G401 (cell line): ENCODE measurements around the gene KRTAP10-10. TPM values are rescaled to one million over a fixed set of nuclear protein-coding genes. Genes with fewer than 3 reads are reported as not detected.
"Not testable (repeated sequence)": the region's sequence is repeated elsewhere in the genome, so short reads cannot be mapped to it uniquely, and the experiment has no call there.

ENCODE experiments used
- DNase-seq: peaks from one replicate; pipeline ENCODE4 v3.0.0-alpha.2; 2015; ENCODE audit warnings: low spot score
- in situ Hi-C: cut with HindIII; loops from 2 replicates; pipeline ENCODE4 v1.10.0; 2016; ENCODE audit warnings: low sequenced_read_pairs, mixed read lengths
- total RNA-seq: library from RNA; depleted of rRNA; stranded (reverse); fragments of >200 nt; shearing (Covaris generic); gene quantifications from 2 replicates; pipeline ENCODE4 v1.2.3, GENCODE V29; 2014

Gene KRTAP10-10
- total RNA-seq, 1 experiment from 2014 or later = not detected

DNA sequence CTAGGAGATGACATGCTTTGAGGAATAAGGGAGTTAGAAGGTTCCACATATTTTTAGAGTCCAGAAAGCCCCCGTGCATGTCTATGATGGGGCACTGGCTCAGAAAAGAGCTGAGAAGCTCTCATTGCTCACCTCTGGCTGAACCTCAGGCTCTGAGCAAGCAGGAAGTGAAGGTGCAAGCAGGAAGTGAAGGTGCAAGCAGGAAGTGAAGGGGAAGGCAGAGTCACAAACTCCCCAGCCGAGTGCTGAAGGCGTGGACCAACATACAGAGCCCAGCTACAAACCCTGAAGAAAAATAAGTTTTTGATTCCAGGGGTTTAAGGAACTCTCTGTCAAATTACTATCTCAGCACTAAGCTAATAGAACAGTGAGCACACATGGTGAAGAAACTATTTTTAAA, 18.2 kb upstream of the KRTAP10-10 start:
- no peak for DNase-seq
- in situ Hi-C loops = no loop called here

DNA sequence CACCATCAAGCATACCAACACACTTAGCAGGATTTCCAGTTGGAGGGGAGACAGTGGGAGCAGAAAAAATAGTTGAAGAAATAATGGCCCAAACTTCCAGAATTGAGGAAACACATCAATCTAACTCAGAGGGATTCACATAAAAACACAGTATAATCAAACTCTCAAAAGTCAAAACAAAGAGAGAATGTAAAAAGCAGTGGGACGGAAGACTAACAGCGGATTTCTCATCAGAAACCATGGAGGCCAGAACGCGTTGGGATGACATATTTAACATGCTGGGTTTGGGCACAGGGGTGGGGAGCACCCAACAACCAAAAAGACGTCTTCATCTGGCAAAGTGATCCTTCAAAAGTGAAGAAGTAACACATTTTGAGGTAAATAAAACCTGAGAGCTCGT, 17.3 kb upstream of the KRTAP10-10 start:
- DNase-seq = no peak
- in situ Hi-C loops = no loop called here

DNA sequence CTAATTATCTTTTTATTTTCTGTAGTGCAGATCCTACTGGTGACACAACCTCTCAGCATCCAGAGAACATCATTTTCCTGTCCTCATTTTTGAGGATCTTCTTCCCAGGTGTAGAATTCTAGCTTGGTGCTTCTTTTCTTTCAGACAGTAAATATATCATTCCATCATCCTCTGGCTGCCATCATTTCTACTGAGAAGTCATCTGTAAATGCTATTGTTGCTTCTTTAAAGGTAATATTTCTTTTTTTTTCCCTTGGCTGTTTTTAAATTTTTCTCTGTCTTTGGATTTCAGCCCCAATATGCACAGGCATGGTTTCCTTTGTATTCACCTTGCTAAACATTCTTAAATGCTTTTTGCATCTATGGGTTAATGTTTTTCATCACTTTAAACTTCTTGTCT, 13.6 kb upstream of the KRTAP10-10 start:
- DNase-seq = no peak
- in situ Hi-C loops = no loop called here

DNA sequence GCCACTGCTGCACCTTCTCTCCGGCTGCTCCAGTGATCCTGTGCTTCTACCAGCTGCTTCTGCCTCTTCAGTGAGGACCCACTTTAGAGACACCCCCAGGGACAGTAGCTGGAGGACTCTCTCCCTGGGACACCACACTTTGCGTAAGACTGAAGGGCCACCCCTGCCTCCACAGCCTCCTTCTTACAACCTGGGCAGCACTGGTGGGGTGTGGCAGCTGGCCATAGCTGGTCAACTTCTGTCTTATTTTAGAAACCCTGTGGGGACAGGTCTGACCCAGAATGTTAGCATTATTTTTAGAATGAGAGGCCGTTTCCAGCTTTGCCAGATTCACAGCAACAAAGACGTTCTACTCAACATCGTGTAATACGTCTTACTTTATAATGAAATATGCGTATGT, 11.4 kb upstream of the KRTAP10-10 start:
- in situ Hi-C loops = no loop called here
- no peak for DNase-seq

DNA sequence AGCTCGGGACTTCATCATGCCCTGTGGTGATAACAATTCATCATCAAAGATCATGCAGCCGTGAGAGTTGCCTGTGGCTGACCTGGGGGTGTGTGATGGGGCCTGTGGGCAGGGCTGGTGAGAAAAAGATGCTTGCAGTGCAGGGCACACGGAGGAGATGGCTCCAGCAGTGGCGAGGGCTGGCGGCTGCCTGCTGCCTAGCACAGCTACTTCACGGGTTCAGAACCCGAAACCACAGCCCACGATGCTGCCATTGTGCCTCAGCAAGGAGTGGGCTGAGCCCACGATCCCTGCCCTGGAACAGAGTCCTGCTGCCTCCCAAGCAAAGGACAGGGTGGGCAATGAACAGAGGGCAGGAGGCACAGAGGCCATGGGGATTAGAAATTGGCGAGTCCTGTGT, 10.9 kb upstream of the KRTAP10-10 start:
- no peak for DNase-seq
- in situ Hi-C loops = no loop called here

DNA sequence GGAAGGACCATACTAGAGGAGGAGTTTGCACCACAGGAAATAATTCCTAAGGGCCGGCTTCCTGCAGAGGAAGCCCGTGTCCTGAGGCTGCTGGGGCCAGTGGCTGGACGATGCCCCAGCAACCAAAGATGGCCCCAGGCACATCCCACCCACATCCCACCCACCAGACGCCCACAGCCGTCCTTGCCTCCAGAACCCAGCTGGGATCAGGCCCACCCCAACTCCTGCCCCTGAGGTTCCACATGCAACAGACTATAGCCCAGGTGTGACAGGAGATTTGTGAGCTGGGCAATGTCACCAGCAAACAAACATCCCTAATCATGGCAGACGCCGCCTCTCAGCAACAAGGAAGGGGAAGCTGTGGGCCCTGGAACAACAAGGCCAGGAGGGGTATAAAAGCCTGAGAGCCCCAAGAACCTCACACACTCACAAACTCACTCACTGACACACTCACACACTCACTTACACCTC, 10.4 kb upstream of the KRTAP10-10 start, which contains the start of gene KRTAP10-9:
Gene KRTAP10-9 (plus strand): TSS at position 421 of the 471 bp plus-strand sequence. CDS start 79 bp downstream, outside the sequence.
- no peak for DNase-seq

DNA sequence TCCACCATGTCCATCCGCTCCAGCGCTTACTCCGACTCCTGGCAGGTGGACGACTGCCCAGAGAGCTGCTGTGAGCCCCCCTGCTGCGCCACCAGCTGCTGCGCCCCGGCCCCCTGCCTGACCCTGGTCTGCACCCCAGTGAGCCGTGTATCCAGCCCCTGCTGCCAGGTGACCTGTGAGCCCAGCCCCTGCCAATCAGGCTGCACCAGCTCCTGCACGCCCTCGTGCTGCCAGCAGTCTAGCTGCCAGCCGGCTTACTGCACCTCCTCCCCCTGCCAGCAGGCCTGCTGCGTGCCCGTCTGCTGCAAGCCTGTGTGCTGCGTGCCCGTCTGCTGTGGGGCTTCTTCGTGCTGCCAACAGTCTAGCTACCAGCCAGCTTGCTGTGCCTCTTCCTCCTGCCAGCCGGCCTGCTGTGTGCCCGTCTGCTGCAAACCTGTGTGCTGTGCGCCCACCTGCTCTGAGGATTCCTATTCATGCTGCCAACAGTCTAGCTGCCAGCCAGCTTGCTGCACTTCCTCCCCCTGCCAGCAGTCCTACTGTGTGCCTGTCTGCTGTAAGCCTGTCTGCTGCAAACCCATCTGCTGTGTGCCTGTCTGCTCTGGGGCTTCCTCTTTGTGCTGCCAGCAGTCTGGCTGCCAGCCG, 9.9 kb upstream of the KRTAP10-10 start:
- peak; percentile 20 for DNase-seq
- in situ Hi-C loops = not testable (repeated sequence)

More for the DNA sequence above, 10.4 kb upstream of the KRTAP10-10 start, which contains the start of gene KRTAP10-9:
- in situ Hi-C loops = no loop called here

DNA sequence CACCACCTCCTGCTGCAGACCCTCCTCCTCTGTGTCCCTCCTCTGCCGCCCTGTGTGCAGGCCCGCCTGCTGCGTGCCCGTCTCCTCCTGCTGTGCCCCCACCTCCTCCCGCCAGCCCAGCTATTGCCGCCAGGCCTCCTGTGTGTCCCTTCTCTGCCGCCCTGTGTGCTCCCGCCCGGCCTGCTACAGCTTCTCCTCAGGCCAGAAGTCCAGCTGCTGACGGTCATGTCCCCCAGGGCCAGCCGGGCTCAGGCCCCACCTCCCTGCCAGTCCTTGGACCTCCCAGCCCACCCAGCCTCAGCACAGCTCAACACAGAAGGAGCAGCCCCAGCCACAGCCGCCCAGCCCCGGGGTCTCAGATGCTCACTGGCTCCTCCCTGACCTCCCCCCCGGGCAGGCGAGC, 9.3 kb upstream of the KRTAP10-10 start:
- in situ Hi-C loops, DNase-seq: not testable (repeated sequence)

DNA sequence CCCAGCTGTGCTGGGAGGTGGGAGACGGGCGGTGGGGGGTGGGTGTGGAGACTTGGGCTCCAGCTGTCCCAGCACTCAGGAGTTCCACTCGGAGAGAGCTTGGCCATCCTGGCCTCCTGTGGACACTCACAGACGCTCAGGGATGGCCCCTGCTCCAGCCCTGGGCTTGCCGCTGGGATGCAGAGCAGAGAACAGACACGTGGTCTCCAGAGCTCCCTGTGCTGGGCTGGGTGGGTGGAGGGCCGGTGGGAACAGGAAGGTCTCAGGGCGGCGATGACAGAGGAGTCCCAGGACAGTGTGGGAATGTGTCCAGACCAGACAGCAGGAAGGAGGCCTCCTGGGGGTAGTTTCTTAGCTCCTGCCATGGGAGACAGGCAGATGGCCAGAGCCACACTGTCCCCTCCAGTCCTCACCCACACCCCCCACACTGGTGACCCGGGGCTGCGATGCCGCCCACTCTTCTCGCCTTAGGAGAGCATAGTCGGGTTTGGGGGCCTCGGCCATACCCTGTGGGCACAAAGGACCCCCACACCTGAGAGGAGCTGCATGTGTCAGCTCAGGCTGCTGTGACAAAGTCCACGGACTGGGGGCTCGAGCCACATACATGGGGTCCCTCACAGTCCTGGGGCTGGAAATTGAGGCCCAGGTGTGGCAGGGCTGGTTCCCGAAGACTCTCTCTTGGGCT, 8.3 kb upstream of the KRTAP10-10 start:
- in situ Hi-C loops = no loop called here
- DNase-seq = no peak

DNA sequence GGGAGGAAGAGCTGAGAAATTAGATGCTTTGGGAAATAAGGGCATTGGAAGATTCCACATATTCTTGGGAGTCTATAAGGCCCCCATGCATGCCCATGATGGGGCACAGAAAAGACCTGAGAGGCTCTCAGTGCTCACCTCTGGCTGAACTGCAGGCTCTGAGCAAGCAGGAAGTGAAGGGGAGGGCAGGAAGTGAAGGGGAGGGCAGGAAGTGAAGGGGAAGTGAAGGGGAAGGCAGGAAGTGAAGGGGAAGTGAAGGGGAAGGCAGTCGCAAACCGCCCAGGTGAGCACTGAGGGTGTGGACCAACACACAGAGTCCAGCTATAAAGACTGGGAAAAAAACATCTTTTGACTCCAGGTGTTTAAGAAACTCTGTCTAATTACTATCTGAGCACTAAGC, 6.7 kb upstream of the KRTAP10-10 start:
- in situ Hi-C loops = no loop called here
- no peak for DNase-seq

DNA sequence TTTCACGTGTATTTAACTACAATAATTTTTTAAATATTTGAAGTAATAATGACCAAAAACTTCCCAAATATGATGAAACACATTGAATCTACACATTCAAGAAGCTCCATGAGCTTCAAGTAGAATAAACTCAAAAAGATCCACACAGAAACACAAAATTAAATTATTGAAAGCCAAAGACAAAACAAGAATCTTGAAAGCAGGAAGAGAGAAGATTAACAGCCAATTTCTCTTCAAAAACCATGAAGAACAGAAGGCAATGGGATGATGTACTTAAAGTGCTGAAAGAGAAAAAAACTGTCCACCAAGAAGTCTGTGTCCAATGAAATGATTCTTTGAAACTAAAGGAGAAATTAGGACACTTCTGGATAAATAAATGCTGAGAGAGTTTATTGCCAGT, 5.1 kb upstream of the KRTAP10-10 start:
- DNase-seq = no peak
- in situ Hi-C loops = no loop called here

DNA sequence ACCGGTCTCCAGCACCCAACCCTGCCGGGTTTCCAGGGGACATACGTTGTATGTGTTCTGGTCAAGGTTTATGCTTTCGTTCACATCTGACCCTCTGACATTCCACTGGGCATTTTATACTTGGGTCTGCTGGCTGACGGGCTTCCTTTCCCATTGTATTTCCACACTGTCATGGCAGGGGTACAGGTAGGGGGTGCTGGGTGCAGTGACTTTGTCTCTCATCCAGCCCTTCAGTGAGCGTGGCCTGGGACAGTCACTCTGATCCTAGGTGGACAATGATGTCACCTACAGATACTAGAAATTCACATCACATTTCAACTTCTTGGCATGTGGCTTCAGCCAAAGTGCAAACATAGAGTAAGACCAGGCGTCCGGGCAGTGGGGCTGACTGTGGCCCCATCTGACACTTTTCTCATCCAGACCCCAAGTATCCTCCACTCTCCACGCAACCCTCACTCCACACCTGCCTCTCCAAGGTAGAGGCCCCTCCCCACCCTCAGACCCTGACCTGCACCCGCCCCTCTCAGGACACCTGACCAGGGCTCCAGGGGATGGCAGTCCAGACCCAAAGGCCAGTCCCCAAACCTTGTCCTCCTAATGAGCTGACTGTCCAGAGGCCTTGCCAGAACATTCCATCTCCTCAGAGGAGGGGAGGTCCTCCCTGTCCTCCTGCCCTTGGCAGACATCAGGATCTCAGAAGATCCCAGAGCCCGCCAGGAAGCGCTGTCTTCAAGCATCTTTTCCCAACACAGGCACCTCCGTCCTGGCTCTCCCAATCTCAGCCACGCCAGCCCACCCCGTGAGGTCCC, 743 bp upstream of the KRTAP10-10 start:
- in situ Hi-C loops = no loop called here
- DNase-seq = no peak

DNA sequence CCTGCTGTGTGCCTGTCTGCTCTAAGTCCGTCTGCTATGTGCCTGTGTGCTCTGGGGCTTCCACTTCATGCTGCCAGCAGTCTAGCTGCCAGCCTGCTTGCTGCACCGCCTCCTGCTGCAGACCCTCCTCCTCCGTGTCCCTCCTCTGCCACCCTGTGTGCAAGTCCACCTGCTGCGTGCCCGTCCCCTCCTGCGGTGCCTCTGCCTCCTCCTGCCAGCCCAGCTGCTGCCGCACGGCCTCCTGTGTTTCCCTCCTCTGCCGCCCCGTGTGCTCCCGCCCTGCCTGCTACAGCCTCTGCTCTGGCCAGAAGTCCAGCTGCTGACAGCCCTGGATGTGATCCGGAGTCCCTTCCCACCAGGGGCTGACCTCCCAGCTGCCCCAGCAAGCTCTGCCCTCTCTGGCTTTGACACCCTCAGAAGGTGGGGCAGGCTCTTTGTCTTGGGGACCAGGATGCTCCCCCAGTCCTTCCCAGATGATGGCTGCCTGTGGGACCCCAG, 744 bp downstream of the KRTAP10-10 start:
- DNase-seq, in situ Hi-C loops: not testable (repeated sequence)

DNA sequence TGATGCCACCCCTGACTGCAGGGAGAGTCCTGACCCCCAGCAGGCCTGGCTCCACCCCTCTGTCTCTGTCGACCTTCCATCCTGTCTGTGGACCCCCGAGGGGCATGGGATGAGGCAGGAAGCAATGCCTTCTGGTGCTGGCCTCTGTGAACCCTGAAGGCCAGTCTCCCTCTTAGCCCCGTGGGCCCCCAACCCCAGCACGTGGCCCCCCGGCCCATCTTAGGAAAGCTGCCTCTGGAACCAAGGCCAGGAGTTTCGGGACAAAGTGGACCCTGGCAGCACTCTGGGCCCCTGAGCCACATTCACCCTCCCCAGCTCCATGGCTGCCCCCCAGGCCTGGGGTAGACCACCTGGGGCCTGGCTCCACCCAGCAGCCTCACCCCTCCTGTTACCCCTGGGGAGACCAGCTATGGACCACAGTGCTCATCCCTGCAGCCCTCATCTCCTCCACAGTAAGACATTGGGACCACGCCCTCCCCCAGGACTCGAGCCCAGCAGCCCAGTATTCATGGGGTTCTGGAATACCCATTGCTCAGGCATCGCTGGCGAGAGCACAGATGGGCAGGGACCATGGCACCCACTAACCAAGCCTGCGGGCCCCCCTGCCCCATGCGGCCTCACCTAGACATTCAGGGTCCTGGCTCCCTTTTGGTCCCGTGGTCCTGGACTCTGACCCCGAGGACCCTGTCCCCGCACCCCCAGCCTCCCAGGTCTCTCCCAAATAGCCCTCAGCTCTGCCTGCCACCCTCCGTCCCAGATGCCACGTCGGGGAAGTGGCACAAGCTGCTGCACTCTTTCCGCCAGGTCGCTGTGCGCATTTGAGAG, 1.6 kb downstream of the KRTAP10-10 start:
- in situ Hi-C loops, DNase-seq: not testable (repeated sequence)

DNA sequence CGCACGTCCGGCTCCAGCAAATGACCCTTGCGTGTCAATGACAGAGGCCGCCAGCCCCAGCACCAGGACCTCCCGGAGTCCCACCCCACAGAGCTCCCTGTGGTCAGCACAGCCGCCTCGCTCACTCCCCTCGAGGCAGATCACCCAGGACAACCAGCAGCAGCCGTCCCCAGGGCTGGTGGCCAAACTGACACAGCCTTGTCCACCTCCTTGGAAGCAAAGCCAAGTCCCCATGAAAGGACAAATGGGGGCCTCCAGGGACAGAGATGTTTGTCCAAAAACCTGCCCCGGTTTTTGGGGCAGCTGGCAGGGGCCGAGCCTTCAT, 2.1 kb downstream of the KRTAP10-10 start:
- DNase-seq = no peak
- in situ Hi-C loops = no loop called here

DNA sequence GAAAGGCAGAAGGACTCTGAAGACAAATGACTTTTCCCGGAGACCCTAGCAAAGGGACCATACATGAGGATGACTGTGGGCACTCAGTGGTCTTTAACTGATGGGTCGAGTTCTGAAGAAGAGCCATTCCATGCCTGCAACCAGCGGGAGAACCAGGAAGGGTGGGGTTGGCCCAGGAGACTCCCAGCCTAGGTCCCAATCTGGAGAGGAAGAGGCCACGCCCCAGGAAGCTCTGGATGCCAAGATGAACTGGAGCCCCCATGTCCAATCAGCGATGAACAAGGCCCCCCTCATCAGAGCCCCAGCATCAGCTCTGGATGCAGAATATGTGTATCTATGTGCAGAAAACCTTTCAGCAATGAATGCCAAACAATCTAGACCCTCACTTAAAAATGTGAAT, 3.6 kb downstream of the KRTAP10-10 start:
- in situ Hi-C loops = no loop called here
- no peak for DNase-seq

DNA sequence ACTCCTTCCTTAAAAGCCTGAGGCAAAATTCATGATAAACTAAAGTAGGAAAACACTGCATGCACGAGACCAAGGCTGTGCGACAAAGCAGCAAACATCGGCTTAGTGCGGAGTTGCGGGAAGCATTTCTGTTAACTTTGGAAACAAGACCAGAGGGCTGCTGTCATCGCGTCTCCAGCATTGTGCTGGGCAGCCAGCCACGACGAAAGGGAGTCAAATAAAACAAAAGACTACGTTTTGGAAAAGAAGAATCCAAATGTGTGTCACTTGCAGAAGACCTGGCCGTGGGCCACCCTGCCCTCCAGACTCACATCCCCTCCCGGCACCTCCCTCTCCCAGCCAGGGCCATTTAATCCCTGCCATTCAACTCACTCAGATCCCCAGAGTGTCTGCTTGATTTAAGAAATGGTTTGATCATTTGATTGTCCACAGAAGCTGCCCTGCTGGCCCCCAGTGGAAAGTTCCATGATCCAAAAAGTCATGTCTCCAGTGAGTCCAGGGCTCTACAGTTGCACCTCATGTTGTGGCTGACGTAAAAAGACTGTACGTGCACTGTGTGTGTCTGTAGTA, 6.7 kb downstream of the KRTAP10-10 start:
- DNase-seq = no peak
- in situ Hi-C loops = no loop called here

DNA sequence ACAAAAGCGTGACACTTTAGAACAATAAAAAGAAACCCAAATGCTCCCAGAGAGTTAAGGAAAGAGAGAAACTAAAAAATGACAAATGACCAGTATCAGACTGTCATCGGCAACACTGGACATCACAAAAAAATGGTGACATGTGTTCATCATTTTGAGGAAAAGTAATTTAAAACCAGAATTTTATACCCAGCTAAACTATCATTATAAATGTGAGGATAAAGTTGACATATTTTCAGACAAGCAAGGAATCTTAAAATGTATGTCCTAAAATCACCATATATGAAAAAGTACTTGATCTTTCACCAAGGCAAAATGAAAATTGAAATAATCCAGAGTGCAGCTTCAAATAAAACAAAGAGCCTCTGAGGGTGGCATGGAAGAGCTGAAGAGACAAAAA, 7.7 kb downstream of the KRTAP10-10 start:
- no peak for DNase-seq

More for the DNA sequence above, 7.7 kb downstream of the KRTAP10-10 start:
- in situ Hi-C loops = no loop called here
